GM19372 (cell line): ENCODE data around the gene CTNNB1.

ENCODE experiments used
- ATAC-seq: cut with Tn5 transposase; IDR thresholded peaks from one replicate; pipeline ENCODE4 v1.9.1; 2021; ENCODE audit warnings: mild to moderate bottlenecking, low read depth, moderate library complexity; ENCODE audit not compliant: unreplicated experiment

Gene CTNNB1

GRCh38 chr3:41190509-41191284 lies 8.6 kb upstream of the CTNNB1 start:
- ATAC-seq = no peak

DNA sequence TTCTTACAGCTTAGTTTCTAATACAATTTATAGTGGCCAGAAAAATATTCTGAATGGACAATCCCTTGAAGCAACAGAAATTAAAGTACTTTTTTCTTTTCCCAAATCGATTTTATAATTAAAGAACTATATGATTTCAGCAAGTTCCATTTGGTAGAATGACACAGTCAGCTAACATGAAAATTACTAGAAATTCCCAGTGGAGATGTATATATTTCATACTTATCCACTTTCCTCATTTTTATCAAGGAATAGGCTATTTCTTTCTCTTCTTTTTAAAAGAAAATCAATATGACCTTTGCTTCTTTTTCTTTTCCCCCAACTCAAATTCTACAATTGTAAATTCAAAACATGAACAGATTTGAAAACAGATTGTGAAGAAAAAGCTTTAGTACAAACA lies 6.4 kb upstream of the CTNNB1 start:
- ATAC-seq = no peak

GRCh38 chr3:41193794-41194539 lies 5.3 kb upstream of the CTNNB1 start:
- ATAC-seq = no peak

DNA sequence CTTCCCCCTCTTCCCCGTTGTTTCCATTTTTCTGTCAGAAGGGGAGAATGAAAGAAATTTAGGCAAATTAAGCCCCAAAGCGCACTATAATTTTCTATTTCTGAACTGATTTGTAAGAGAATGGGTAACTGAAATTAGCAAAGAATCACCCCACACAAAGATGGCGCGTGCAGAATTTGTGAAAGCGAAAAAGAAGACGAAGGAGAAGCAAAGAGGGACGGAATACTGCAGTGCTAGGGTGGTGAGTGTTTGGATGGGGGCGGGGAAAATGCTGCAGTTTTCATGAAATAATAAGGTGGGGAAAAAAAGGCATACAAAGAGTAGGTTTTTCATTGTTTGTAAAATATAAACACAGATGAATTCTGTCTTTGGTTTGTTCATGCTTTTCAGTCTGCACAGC lies 4.6 kb upstream of the CTNNB1 start:
- no peak for ATAC-seq

DNA sequence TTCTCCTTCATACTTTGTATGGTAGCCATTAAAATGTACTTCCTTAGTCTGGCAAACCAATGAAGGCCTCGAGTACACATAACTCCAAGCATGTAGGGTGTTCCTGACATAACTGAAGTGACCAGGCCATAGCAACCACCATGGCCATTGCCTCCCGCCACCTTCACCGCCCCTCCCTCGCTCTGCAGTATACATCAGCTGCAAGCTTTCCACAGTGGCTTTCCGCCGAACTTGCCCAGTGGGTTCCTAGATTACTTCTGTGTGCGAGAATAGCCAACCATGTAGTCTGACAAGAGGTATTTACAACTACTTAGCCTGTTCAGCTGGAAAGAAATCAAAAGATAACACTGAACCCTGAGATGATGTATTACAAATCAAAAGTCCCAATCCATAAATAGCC lies 3.4 kb upstream of the CTNNB1 start:
- ATAC-seq = no peak

DNA sequence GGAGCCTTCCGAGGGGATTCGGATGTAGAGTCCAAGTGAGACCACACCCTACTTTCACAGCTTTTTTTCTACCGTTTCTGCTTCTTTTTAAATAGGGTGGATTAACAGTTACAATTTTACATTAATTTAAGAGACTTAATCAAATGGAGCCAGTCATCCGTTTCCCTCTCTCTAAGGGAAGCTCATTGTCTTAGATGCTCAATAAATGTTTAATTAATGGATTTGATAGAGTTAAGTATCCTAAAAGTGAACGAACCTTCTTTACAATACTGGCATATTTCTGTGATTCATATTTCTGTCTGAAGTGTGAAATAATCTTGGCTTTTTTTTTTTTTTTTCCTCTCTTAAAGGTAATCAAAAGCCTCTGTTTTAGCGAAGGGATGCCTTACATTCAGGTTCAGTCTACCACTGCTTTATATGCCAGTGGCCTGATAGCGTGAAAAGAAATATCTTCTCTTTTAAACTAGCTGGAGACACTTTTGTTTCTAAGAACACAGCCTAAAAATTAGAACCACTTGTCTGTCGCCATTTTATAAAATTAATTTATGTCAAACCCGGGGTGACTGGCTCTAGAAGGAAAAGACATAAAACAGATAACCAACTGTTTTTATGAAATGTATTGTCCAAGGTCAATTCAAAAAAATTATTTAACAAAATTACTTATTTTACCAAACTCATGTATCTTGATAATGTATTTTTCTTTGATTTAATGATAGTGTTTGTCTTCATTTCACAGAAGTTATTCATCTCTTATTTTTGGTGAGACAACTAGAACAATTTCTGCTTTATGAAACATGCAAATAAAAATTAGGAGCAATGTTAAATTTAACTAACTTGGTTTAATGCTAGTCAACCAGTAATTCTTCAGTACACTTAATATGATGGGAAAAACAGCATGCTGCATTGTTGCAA lies 2.5 kb upstream of the CTNNB1 start:
- no peak for ATAC-seq

DNA sequence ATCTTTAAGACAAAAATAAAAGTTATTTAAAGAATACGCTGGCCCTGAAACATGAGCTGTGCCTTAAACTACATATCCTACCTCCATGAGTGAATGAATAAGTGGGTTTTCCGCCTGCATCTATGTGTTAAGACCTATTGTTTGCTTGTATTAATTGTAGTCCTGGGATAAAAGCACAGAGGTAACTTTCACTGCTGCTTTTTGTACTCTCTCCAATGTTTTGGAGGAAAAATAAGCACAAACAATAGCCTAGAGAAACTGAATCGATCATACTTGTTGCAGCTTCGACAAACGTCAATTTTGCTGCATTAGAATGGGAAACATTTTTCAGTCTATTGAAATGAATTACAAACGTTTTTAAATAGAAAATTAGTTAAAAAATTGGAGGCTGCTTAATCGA lies 1.3 kb upstream of the CTNNB1 start:
- ATAC-seq = no peak

DNA sequence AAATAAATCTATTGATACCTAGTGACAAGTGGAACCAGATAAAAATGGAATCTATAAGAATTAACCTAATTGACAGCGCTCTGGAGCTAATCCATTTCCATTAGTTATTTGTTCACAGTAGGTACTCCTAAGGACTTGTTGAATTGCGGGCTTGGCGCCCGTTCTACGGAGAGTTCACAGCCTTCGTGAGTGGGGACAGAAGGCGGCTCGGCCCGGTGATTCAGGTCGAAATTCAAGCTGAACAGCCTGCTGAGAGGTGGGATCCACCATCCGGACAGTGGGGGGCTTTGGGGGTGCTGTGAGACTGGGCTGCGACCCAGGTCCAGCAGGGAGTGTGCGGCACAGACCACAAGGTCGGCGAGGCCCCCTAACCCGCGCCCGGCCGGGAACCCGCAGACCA lies 779 bp upstream of the CTNNB1 start:
- peak; percentile 1 for ATAC-seq

- ATAC-seq = peak; percentile 19
These were observed 762 bp downstream of the CTNNB1 start for GRCh38 chr3:41199866-41200668.

DNA sequence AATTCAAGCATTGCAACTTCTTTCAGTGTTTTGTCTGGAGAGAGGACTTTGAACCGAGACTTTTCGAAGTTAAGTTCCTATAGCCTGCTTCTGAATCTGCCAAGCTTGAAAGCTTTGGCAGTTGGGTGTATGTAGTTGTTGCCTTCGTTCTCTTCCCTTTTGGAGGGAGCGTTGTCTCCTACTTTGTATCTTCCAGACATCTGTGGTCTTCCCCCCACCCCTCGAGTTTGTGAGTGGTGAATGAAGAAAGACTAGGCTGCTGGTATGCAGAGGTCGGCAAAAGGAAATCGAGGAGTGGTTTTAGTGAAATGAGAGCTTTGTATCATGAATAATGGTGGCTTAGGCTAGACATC lies 1.3 kb downstream of the CTNNB1 start:
- no peak for ATAC-seq

DNA sequence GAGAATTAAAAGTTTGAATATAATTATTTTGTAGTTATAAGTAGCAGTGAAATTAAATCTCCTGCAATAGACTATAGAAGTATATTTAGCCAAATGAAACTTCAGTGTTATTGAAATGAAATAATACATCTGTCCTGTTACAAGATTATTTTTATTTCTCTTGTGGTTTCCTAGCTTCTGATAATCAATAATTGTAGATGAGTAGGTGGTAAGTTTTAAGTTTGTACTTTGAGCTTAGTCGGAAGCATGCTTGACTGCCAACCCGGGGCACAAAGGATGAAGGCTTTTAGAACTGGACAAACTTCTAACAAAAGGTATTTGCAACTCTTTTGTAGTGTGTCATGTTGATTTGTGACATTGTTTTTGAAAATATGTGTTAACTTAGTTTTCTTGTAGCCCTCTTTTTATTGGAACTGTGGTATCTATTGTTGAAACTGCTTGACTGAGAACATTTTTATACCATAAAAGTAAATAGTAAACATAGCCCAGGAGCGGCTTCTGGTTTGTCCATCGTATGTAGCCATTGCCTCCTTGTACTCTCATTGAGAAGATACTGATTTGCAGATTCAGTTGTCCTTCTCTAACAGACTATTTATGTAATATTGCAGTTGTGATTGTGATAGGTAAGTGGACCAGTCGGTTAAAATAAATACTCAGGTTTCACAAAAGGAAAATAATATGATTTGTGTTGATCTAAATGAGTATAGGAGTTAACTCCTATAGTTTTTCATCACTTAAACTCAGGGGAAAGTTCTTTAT lies 2.9 kb downstream of the CTNNB1 start:
- no peak for ATAC-seq

GRCh38 chr3:41202834-41203345 lies 3.6 kb downstream of the CTNNB1 start:
- ATAC-seq = no peak

DNA sequence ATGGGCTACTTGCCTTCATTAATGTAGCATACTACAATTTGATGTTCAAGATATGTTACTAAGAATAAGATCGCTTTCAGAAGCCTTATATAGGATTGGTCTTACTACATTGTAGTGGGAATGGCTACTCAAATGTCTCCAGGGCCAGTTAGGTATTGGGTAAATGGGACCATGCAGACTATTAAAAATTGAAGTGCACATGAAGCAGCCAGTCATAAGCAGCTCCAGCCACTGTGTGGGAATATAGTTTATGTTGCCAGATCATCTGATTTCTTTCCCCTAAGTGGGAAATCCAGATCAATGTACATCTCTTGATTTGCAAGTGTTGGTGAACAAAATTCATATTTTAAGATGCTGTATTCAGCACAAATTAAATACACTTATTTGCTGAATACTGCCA lies 5.1 kb downstream of the CTNNB1 start:
- ATAC-seq = no peak

GRCh38 chr3:41205591-41205990 lies 6.3 kb downstream of the CTNNB1 start:
- ATAC-seq = no peak

DNA sequence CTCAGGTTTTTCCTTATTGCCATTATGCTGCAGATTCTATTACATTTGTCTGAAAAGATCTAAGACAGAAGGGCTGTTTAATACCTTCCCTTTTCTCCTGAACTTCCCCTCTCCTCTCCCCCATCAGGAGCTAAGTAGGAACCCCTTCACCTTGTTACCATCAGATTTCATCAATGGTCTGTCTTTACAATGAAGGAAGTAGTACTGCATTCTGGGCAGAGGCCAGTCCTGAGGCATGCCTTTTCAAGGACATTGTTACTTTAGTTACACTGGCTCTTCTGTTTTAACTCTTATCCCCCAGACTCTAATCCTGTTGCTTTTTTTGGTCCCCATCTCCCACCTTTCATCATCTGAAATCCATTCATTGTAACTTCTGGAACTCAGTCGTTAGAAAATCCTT lies 8.1 kb downstream of the CTNNB1 start:
- ATAC-seq = no peak

DNA sequence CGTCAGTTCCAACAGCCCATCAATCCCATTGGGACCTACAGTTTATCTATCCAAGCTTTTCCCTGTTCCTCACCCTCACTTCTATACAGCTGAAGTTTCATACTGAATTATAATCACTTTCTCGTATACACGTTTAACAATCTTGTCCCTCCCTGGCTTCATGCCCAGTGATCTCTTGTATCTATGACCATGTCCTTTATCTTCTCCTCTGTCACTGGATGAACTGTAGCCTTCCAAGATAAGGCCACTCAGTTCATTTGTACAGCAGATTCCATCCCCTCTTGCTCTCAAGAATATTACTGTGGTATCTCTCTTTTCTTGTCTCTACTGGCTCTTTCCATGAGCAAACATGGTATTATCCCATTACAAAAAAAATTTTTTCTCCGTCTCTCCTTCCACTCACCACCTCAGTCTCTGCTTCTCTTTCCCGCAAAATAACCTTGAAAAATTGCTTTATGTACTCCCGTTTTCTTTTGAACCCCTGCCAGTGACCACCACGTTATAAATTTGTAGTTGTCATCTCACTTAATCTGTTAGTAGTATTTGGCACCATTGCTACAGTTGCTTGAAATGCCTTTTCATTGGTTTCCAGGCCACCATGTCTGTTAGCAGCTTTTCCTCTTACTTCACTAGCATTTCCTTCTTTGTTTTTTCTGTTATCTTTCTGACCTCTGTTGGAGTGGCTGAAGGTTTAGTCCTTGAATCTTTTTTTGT lies 9.4 kb downstream of the CTNNB1 start:
- no peak for ATAC-seq

DNA sequence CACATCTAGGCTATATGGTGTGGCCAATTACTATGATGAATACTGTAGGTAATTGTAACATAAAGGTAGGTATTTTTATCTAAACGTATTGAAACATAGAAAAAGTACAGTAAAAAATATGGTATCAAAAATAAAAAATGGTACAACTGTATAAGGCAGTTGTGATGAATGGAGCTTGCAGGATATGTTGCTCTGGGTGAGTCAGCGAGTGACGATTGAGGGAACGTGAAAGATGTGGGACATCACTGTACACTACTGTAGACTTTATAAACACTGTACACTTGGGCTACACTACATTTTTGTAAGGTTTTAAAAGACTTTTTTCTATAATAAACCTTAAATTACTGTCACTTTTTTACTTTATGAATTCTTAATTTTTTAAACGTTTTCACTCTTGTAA lies 10.3 kb downstream of the CTNNB1 start:
- ATAC-seq = no peak

- no peak for ATAC-seq
These were observed 11.7 kb downstream of the CTNNB1 start for GRCh38 chr3:41210966-41211365.

DNA sequence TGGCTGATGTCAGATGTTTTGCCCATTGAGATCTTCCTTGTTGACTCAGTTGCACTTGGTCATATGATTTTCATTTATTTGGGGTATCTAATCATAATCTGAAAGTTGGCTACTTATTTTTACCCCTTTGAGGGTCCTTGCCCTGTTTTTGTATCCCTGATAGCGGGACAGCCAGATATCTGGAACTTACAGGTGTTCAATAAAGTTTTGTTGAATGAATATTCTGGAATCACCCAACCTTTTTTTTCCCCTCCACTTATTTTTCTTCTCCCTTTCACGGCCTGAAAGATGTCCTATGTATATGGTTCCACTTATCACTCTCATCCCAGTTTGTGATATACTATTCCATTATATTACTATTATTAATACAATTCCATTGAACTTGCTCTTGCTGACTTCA lies 12.8 kb downstream of the CTNNB1 start:
- ATAC-seq = no peak
